GM20431 (cell line): Measurements from ENCODE around the gene HYDIN.

Experiments used
- in situ Hi-C: fragments of 300-500 bp; cut with MseI, MboI; formaldehyde crosslinking; loops from one replicate; pipeline ENCODE4 v1.15.0; 2020; ENCODE audit warnings: low sequenced_read_pairs; ENCODE audit not compliant: unreplicated experiment

The HYDIN gene

GRCh38 chr16:70800311-70800710, 430.2 kb downstream of the HYDIN start:
- in situ Hi-C loops: no loop called here

- in situ Hi-C loops: no loop called here
Measured at GRCh38 chr16:70796301-70796700, 434.2 kb downstream of the HYDIN start.

GRCh38 chr16:70795296-70795912, 435.1 kb downstream of the HYDIN start:
- in situ Hi-C loops: no loop called here

GRCh38 chr16:70793851-70794502, 436.5 kb downstream of the HYDIN start:
- in situ Hi-C loops: no loop called here

- in situ Hi-C loops: no loop called here
Measured at GRCh38 chr16:70790815-70791214, 439.7 kb downstream of the HYDIN start.

- in situ Hi-C loops: no loop called here
Measured at GRCh38 chr16:70789595-70790447, 440.7 kb downstream of the HYDIN start.

GRCh38 chr16:70788668-70789594, 441.6 kb downstream of the HYDIN start:
- in situ Hi-C loops: no loop called here

- in situ Hi-C loops: no loop called here
Measured at GRCh38 chr16:70786020-70786755, 444.3 kb downstream of the HYDIN start.

GRCh38 chr16:70784692-70785555, 445.6 kb downstream of the HYDIN start:
- in situ Hi-C loops: no loop called here

GRCh38 chr16:70782237-70782636, 448.3 kb downstream of the HYDIN start:
- in situ Hi-C loops: no loop called here

GRCh38 chr16:70781800-70782199, 448.7 kb downstream of the HYDIN start:
- in situ Hi-C loops: no loop called here

- in situ Hi-C loops: no loop called here
Measured at GRCh38 chr16:70780546-70780945, 450.0 kb downstream of the HYDIN start.

GRCh38 chr16:70779361-70779760, 451.2 kb downstream of the HYDIN start:
- in situ Hi-C loops: loop anchor here (10.0 kb wide), 1 partner anchor 95 kb away; the partner anchor contains the start of gene MTSS2

- in situ Hi-C loops: loop anchor here (10.0 kb wide), 1 partner anchor 94 kb away; the partner anchor contains the start of gene MTSS2
Measured at GRCh38 chr16:70778901-70779309, 451.6 kb downstream of the HYDIN start.

GRCh38 chr16:70777973-70778406, 452.5 kb downstream of the HYDIN start:
- in situ Hi-C loops: loop anchor here (10.0 kb wide), 1 partner anchor 93 kb away; the partner anchor contains the start of gene MTSS2

GRCh38 chr16:70777496-70777895, 453.0 kb downstream of the HYDIN start:
- in situ Hi-C loops: loop anchor here (10.0 kb wide), 1 partner anchor 93 kb away; the partner anchor contains the start of gene MTSS2

GRCh38 chr16:70775399-70775798, 455.1 kb downstream of the HYDIN start:
- in situ Hi-C loops: loop anchor here (10.0 kb wide), 1 partner anchor 91 kb away; the partner anchor contains the start of gene MTSS2

GRCh38 chr16:70774261-70774660, 456.3 kb downstream of the HYDIN start:
- in situ Hi-C loops: loop anchor here (10.0 kb wide), 1 partner anchor 89 kb away; the partner anchor contains the start of gene MTSS2
